Measurements from ENCODE around the gene NUP85.

The NUP85 gene

GRCh38 chr17:75271955-75272847 lies 66.7 kb downstream of the NUP85 start:
- Histone ChIP-seq H3K4me3 (replicated peaks; ENCODE audit: insufficient read depth, low read length) (peak overlapping the region; percentile 70), H3K27me3 (ENCODE audit: insufficient read depth, poor library complexity, severe bottlenecking) (no peaks in the 10 kb centered on the region), H3K27ac (replicated peaks) (peak overlapping the region; percentile 98)
- TF ChIP-seq REST (IDR thresholded peaks at IDR 0.05; ENCODE audit: insufficient replicate concordance, low read depth) (no peak), POLR2AphosphoS5 (IDR thresholded peaks at IDR 0.05; ENCODE audit: low read depth) (no peak), GABPA (IDR thresholded peaks at IDR 0.05; ENCODE audit: low read depth) (no peak), CTCF (IDR thresholded peaks at IDR 0.05; ENCODE audit: insufficient read depth, low read length) (no peak), SPI1 (IDR thresholded peaks at IDR 0.05; ENCODE audit: borderline replicate concordance, low read depth) (no peak)
- DNase-seq (ENCODE audit: low read depth in 1 of 2, low spot score in 1 of 2) = peak in 1 of 2 experiments; percentile 41

DNA sequence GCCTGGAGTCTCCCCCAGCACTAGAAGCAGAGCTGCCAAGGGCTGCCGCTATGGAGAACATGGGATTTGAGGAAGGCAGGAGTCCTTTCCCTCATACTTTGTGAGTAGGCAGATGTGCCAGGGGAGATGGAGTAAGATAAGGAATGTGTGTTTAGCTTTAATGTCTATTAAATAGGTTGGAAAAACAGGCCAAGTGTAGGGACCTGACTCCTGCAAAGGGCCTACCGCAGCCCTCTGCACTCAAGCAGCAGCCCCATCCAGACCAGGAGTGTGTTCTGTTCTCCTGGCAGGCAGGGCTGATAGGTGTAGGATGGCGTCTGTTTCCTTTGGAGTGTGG lies 67.3 kb downstream of the NUP85 start:
- TF ChIP-seq GABPA (IDR thresholded peaks at IDR 0.05; ENCODE audit: low read depth) (no peak), CTCF (IDR thresholded peaks at IDR 0.05; ENCODE audit: insufficient read depth, low read length) (no peak), SPI1 (IDR thresholded peaks at IDR 0.05; ENCODE audit: borderline replicate concordance, low read depth) (no peak), POLR2AphosphoS5 (IDR thresholded peaks at IDR 0.05; ENCODE audit: low read depth) (peak; percentile 45; the same call in 1 of the 2 replicates), REST (IDR thresholded peaks at IDR 0.05; ENCODE audit: insufficient replicate concordance, low read depth) (no peak)
- Histone ChIP-seq H3K27me3 (ENCODE audit: insufficient read depth, poor library complexity, severe bottlenecking) (no peaks in the 10 kb centered on the region), H3K27ac (replicated peaks) (peak overlapping the region; percentile 98), H3K4me3 (replicated peaks; ENCODE audit: insufficient read depth, low read length) (peak overlapping the region; percentile 70)
- no peak for DNase-seq (ENCODE audit: low read depth in 1 of 2, low spot score in 1 of 2)

- DNase-seq (ENCODE audit: low read depth in 1 of 2, low spot score in 1 of 2) = peak in 1 of 2 experiments; percentile 42
- no peak overlapping the region for H3K4me3 ChIP-seq (replicated peaks; ENCODE audit: insufficient read depth, low read length)
- no peaks in the 10 kb centered on the region for H3K27me3 ChIP-seq (ENCODE audit: insufficient read depth, poor library complexity, severe bottlenecking)
- TF ChIP-seq SPI1 (IDR thresholded peaks at IDR 0.05; ENCODE audit: borderline replicate concordance, low read depth) = no peak
- peak; percentile 88 for TF ChIP-seq REST (IDR thresholded peaks at IDR 0.05; ENCODE audit: insufficient replicate concordance, low read depth)
- no peak overlapping the region for H3K27ac ChIP-seq (replicated peaks)
Measured at GRCh38 chr17:75273977-75274708, 68.7 kb downstream of the NUP85 start.
